ENCODE measurements around the gene MESP2. TPM values are rescaled to one million over a fixed set of nuclear protein-coding genes. Genes with fewer than 3 reads are reported as not detected.

MESP2 gene
- total RNA-seq, 2 experiments from 2014 or later = not detected

DNA sequence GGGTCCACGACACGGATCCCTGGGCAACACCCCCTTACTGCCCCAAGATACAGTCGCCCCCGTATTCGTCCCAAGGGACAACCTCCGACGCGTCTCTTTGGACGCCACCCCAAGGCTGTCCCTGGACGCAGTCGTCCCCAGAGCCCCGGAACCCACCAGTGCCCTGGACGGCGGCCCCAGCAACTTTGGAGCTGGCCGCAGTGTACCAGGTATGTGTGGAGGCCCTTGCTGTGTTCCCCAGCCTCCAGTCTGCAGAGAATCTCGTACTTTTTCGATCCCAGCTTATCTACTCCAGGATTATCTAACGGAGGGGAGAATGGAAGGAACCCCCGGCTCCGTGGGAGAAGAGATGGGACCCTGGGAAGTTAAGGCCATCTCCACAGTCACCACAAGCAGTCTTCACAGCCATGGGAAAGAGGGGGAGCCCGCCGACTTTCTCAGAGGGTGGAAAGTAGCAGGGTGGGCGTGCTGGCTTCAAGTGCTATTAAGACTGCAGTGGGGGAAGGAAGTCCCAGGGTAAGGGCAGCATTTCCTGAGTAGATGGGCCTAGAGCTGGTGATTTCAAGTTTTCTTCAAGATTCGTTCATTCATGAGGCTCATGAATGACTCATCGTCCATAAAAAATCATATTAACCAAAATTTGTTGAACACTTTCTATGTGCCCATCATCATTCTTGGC is 1.1 kb downstream of the MESP2 start:
- H3K27ac ChIP-seq (ENCODE audit: low read depth in 1 of 2, low read length in 2 of 2) = no peak overlapping the region
- H3K4me3 ChIP-seq (ENCODE audit: low read length) = no peak overlapping the region
- Mint-ChIP-seq H3K4me3 (no peak overlapping the region), H3K9me3 (no peaks in the 10 kb centered on the region), H3K4me1 (ENCODE audit: low read depth) (no peaks in the 10 kb centered on the region), H3K27ac (no peak overlapping the region), H3K27me3 (peaks cover 46% of the 10 kb centered on the region), H3K36me3 (ENCODE audit: low read depth) (no peaks in the 10 kb centered on the region)
- H3K9me3 ChIP-seq (ENCODE audit: control insufficient read depth in 1 of 2, insufficient read depth in 1 of 2, low read length in 2 of 2) = peaks cover 0 to 4% of the 10 kb centered on the region in 2 experiments
- no peak for DNase-seq
- TF ChIP-seq, protein P1, sequence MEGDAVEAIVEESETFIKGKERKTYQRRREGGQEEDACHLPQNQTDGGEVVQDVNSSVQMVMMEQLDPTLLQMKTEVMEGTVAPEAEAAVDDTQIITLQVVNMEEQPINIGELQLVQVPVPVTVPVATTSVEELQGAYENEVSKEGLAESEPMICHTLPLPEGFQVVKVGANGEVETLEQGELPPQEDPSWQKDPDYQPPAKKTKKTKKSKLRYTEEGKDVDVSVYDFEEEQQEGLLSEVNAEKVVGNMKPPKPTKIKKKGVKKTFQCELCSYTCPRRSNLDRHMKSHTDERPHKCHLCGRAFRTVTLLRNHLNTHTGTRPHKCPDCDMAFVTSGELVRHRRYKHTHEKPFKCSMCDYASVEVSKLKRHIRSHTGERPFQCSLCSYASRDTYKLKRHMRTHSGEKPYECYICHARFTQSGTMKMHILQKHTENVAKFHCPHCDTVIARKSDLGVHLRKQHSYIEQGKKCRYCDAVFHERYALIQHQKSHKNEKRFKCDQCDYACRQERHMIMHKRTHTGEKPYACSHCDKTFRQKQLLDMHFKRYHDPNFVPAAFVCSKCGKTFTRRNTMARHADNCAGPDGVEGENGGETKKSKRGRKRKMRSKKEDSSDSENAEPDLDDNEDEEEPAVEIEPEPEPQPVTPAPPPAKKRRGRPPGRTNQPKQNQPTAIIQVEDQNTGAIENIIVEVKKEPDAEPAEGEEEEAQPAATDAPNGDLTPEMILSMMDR (IDR thresholded peaks at IDR 0.05) = no peak
- H3K27me3 ChIP-seq (ENCODE audit: control insufficient read depth in 1 of 2, insufficient read depth in 2 of 2, low read length in 2 of 2) = peaks cover 13 to 19% of the 10 kb centered on the region in 2 experiments
- CTCF ChIA-PET = no interaction called here
- no peak for ATAC-seq (ENCODE audit: poor library complexity)
- intact Hi-C loops (cut with DNase I, micrococcal nuclease) = no loop called here
- POLR2A ChIA-PET = no interaction called here
- H3K4me1 ChIP-seq (ENCODE audit: insufficient read depth, low read length) = peaks cover 23% of the 10 kb centered on the region
- no peaks in the 10 kb centered on the region for H3K36me3 ChIP-seq (ENCODE audit: insufficient read depth, low read length)

GRCh38 chr15:89777782-89778380 is 1.7 kb downstream of the MESP2 start:
- ATAC-seq (ENCODE audit: poor library complexity) = no peak
- POLR2A ChIA-PET = no interaction called here
- H3K4me3 Mint-ChIP-seq = no peak overlapping the region
- peaks cover 23% of the 10 kb centered on the region for H3K4me1 ChIP-seq (ENCODE audit: insufficient read depth, low read length)
- intact Hi-C loops (cut with DNase I, micrococcal nuclease) = no loop called here
- no peak overlapping the region for H3K4me3 ChIP-seq (ENCODE audit: low read length)
- no peaks in the 10 kb centered on the region for H3K36me3 ChIP-seq (ENCODE audit: insufficient read depth, low read length)
- no peaks in the 10 kb centered on the region for H3K9me3 Mint-ChIP-seq
- H3K4me1 Mint-ChIP-seq (ENCODE audit: low read depth) = no peaks in the 10 kb centered on the region
- no peak overlapping the region for H3K27ac ChIP-seq (ENCODE audit: low read depth in 1 of 2, low read length in 2 of 2)
- peaks cover 46% of the 10 kb centered on the region for H3K27me3 Mint-ChIP-seq
- H3K9me3 ChIP-seq (ENCODE audit: control insufficient read depth in 1 of 2, insufficient read depth in 1 of 2, low read length in 2 of 2) = peaks cover 0 to 4% of the 10 kb centered on the region in 2 experiments
- DNase-seq = no peak
- CTCF ChIA-PET = no interaction called here
- TF ChIP-seq, protein P1 (IDR thresholded peaks at IDR 0.05) = no peak
- no peak overlapping the region for H3K27ac Mint-ChIP-seq
- peaks cover 13 to 19% of the 10 kb centered on the region in 2 experiments for H3K27me3 ChIP-seq (ENCODE audit: control insufficient read depth in 1 of 2, insufficient read depth in 2 of 2, low read length in 2 of 2)
- no peaks in the 10 kb centered on the region for H3K36me3 Mint-ChIP-seq (ENCODE audit: low read depth)

GRCh38 chr15:89778861-89779260 is 2.7 kb downstream of the MESP2 start:
- CTCF ChIA-PET = no interaction called here
- no peaks in the 10 kb centered on the region for H3K36me3 ChIP-seq (ENCODE audit: insufficient read depth, low read length)
- TF ChIP-seq, protein P1 (IDR thresholded peaks at IDR 0.05) = no peak
- Mint-ChIP-seq H3K36me3 (ENCODE audit: low read depth) (no peaks in the 10 kb centered on the region), H3K4me1 (ENCODE audit: low read depth) (no peaks in the 10 kb centered on the region), H3K4me3 (peak overlapping the region; percentile 4), H3K27me3 (peaks cover 49% of the 10 kb centered on the region), H3K9me3 (no peaks in the 10 kb centered on the region), H3K27ac (no peak overlapping the region)
- H3K27me3 ChIP-seq (ENCODE audit: control insufficient read depth in 1 of 2, insufficient read depth in 2 of 2, low read length in 2 of 2) = peaks cover 13 to 19% of the 10 kb centered on the region in 2 experiments
- H3K9me3 ChIP-seq (ENCODE audit: control insufficient read depth in 1 of 2, insufficient read depth in 1 of 2, low read length in 2 of 2) = peaks cover 0 to 4% of the 10 kb centered on the region in 2 experiments
- peaks cover 23% of the 10 kb centered on the region for H3K4me1 ChIP-seq (ENCODE audit: insufficient read depth, low read length)
- DNase-seq (no peak), ATAC-seq (ENCODE audit: poor library complexity) (no peak)
- no peak overlapping the region for H3K4me3 ChIP-seq (ENCODE audit: low read length)
- intact Hi-C loops (cut with DNase I, micrococcal nuclease) = no loop called here
- POLR2A ChIA-PET = no interaction called here
- H3K27ac ChIP-seq (ENCODE audit: low read depth in 1 of 2, low read length in 2 of 2) = no peak overlapping the region
